HepG2 (cell line): Measurements from ENCODE around the gene BICDL1. TPM values are rescaled to one million over a fixed set of nuclear protein-coding genes. Genes with fewer than 3 reads are reported as not detected.

Experiments used
- AGO2 ChIP-seq: fragments of 200-400 bp; formaldehyde crosslinking; optimal IDR thresholded peaks from 2 replicates; pipeline ENCODE3; 2017; ENCODE audit warnings: mild to moderate bottlenecking, low read depth, low read length, moderate library complexity
- ATAD3A ChIP-seq: sonication (generic); formaldehyde crosslinking; IDR thresholded peaks from 2 replicates; pipeline ENCODE4 v1.4.0; 2020; ENCODE audit warnings: missing genetic modification reagents
- ATF7-NPFF ChIP-seq: sonication (generic); formaldehyde crosslinking; IDR thresholded peaks from 2 replicates; pipeline ENCODE4 v1.8.1; 2023; ENCODE audit warnings: mild to moderate bottlenecking, low read depth, missing genetic modification reagents, moderate library complexity
- FOXA3 ChIP-seq: IDR thresholded peaks from 2 replicates; pipeline ENCODE4 v1.6.1; 2016; ENCODE audit warnings: missing genetic modification reagents, missing compliant biosample characterization
- GABPB1 ChIP-seq: IDR thresholded peaks from 2 replicates; pipeline ENCODE4 v1.6.1; 2016; ENCODE audit warnings: mild to moderate bottlenecking, missing genetic modification reagents, moderate library complexity, missing compliant biosample characterization
- JUND ChIP-seq: sonication (generic); formaldehyde crosslinking; IDR thresholded peaks from 2 replicates; pipeline ENCODE4 v1.8.0; 2022; ENCODE audit warnings: mild to moderate bottlenecking, missing genetic modification reagents
- KLF12 ChIP-seq: sonication (generic); formaldehyde crosslinking; IDR thresholded peaks from 2 replicates; pipeline ENCODE4 v1.4.0; 2020; ENCODE audit warnings: missing genetic modification reagents, borderline replicate concordance
- MLXIP ChIP-seq: sonication (generic); formaldehyde crosslinking; IDR thresholded peaks from 2 replicates; pipeline ENCODE4 v1.9.0; 2021; ENCODE audit warnings: missing genetic modification reagents, borderline replicate concordance
- MXI1 ChIP-seq: IDR thresholded peaks from 3 replicates; pipeline ENCODE4 v1.6.1; 2012; ENCODE audit warnings: low read depth, low read length, inconsistent platforms, borderline replicate concordance
- SMAD9 ChIP-seq: sonication (generic); formaldehyde crosslinking; IDR thresholded peaks from 2 replicates; pipeline ENCODE4 v1.5.1; 2020; ENCODE audit warnings: mild to moderate bottlenecking, missing genetic modification reagents
- TRIM24 ChIP-seq: sonication (generic); formaldehyde crosslinking; IDR thresholded peaks from 2 replicates; pipeline ENCODE4 v1.8.0; 2022; ENCODE audit warnings: mild to moderate bottlenecking, missing genetic modification reagents
- ZBTB42 ChIP-seq: sonication (generic); formaldehyde crosslinking; IDR thresholded peaks from 2 replicates; pipeline ENCODE4 v1.5.0; 2020; ENCODE audit warnings: mild to moderate bottlenecking, missing genetic modification reagents
- ZHX2 ChIP-seq, 2 experiments: sonication (generic) in 1 of 2; formaldehyde crosslinking in 1 of 2; IDR thresholded peaks; 2 replicates each; pipeline versions ENCODE4 v1.6.1 to v1.9.0; 2014 to 2022; ENCODE audit warnings: antibody characterized with exemption in 1 of 2, borderline replicate concordance in 1 of 2, inconsistent platforms in 1 of 2, low read depth in 1 of 2, missing genetic modification reagents in 1 of 2
- ZNF788 ChIP-seq: sonication (generic); formaldehyde crosslinking; IDR thresholded peaks from 2 replicates; pipeline ENCODE4 v1.5.0; 2020; ENCODE audit warnings: mild to moderate bottlenecking, missing genetic modification reagents, borderline replicate concordance
- polyA plus RNA-seq, 8 experiments: library from polyadenylated mRNA; depleted of rRNA in 3 of 8; stranded (reverse) in 7 of 8; unstranded in 1 of 8; fragments of >200 nt; fragmentation: Illumina TruSeq in 4 of 8; extraction: Trizol in 4 of 8; gene quantifications; 2 replicates each; pipeline versions ENCODE4 v1.2.1 to v1.2.3, GENCODE V29; 2011 to 2016; ENCODE audit warnings: low read depth in 4 of 8, missing spikeins in 1 of 8, mixed read lengths in 1 of 8; ENCODE audit not compliant: insufficient read depth in 1 of 8
- total RNA-seq, 5 experiments: library from RNA; depleted of rRNA; stranded (reverse); fragments of >200 nt; fragmentation: Illumina TruSeq; extraction: Trizol; gene quantifications; 2 replicates each; pipeline ENCODE4 v1.2.3, GENCODE V29; 2016; ENCODE audit warnings: low read depth in 1 of 5
- TF ChIP-seq, protein P1 (sequence below): sonication (generic); formaldehyde crosslinking; IDR thresholded peaks from 2 replicates; pipeline ENCODE4 v1.5.0; 2020; ENCODE audit warnings: mild to moderate bottlenecking, missing genetic modification reagents, borderline replicate concordance
- TF ChIP-seq, protein P2 (sequence below): sonication (generic); formaldehyde crosslinking; conservative IDR thresholded peaks from 2 replicates; pipeline ENCODE4 v1.4.0; 2020; ENCODE audit warnings: missing genetic modification reagents

BICDL1 gene
- total and polyA plus RNA-seq, 2 of the 13 experiments (the other 11 are each of a cell fraction or from before 2014, with no cell fraction given), result 3.6 to 9.7 TPM

GRCh38 chr12:119989731-119990381 is 820 bp downstream of the BICDL1 start (continued):
- TF ChIP-seq SMAD9 (CRISPR knock-in tag) (no peak), ZHX2 (IDR thresholded peaks at IDR 0.05; ENCODE audit: low read depth) (no peak), ZHX2 (CRISPR knock-in tag; IDR thresholded peaks at IDR 0.05; ENCODE audit: borderline replicate concordance) (peak; percentile 85; the same call in 1 of the 2 replicates), GABPB1 (CRISPR knock-in tag) (peak; percentile 70), ATAD3A (CRISPR knock-in tag) (no peak), MXI1 (peak; percentile 98), TRIM24 (no peak), KLF12 (CRISPR knock-in tag) (peak; percentile 82), ATF7-NPFF (CRISPR knock-in tag) (peak; percentile 90; the same call in 1 of the 2 replicates), FOXA3 (CRISPR knock-in tag) (peak; percentile 23; the same call in 1 of the 2 replicates), JUND (no peak), ZNF788 (peak; percentile 32; the same call in 1 of the 2 replicates), MLXIP (CRISPR knock-in tag) (peak; percentile 77; the same call in 1 of the 2 replicates), AGO2 (peak; percentile 22), ZBTB42 (CRISPR knock-in tag) (peak; percentile 40; the same call in 1 of the 2 replicates)
- TF ChIP-seq, protein P1, sequence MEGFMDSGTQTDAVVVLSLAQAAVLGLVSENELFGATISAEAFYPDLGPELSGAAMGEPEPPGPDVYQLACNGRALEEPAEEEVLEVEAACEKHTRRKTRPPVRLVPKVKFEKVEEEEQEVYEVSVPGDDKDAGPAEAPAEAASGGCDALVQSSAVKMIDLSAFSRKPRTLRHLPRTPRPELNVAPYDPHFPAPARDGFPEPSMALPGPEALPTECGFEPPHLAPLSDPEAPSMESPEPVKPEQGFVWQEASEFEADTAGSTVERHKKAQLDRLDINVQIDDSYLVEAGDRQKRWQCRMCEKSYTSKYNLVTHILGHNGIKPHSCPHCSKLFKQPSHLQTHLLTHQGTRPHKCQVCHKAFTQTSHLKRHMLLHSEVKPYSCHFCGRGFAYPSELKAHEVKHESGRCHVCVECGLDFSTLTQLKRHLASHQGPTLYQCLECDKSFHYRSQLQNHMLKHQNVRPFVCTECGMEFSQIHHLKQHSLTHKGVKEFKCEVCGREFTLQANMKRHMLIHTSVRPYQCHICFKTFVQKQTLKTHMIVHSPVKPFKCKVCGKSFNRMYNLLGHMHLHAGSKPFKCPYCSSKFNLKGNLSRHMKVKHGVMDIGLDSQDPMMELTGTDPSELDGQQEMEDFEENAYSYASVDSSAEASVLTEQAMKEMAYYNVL (CRISPR knock-in tag), result no peak
- TF ChIP-seq, protein P2, sequence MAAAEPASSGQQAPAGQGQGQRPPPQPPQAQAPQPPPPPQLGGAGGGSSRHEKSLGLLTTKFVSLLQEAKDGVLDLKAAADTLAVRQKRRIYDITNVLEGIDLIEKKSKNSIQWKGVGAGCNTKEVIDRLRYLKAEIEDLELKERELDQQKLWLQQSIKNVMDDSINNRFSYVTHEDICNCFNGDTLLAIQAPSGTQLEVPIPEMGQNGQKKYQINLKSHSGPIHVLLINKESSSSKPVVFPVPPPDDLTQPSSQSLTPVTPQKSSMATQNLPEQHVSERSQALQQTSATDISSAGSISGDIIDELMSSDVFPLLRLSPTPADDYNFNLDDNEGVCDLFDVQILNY, result peak; percentile 58
